ES-I3 (cell line): ENCODE measurements around the gene FRMD5.
"Not testable (repeated sequence)": the region's sequence is repeated elsewhere in the genome, so short reads cannot be mapped to it uniquely, and the experiment has no call there.

Source experiments
- H3K36me3 ChIP-seq: 2 replicates; pipeline ENCODE4 v1.6.1; 2013; ENCODE audit warnings: mild to moderate bottlenecking, low read length, control low read depth, moderate library complexity; ENCODE audit not compliant: insufficient read depth
- H3K4me1 ChIP-seq: 2 replicates; pipeline ENCODE4 v1.6.1; 2013; ENCODE audit warnings: mild to moderate bottlenecking, control low read depth, low read length; ENCODE audit not compliant: insufficient read depth
- H3K9ac ChIP-seq: 2 replicates; pipeline ENCODE4 v1.6.1; 2013; ENCODE audit warnings: low read depth, mild to moderate bottlenecking, low read length, moderate library complexity
- H3K9me3 ChIP-seq: 2 replicates; pipeline ENCODE4 v1.6.1; 2013; ENCODE audit warnings: mild to moderate bottlenecking, low read length, moderate library complexity; ENCODE audit not compliant: control insufficient read depth, insufficient read depth

FRMD5 gene

DNA sequence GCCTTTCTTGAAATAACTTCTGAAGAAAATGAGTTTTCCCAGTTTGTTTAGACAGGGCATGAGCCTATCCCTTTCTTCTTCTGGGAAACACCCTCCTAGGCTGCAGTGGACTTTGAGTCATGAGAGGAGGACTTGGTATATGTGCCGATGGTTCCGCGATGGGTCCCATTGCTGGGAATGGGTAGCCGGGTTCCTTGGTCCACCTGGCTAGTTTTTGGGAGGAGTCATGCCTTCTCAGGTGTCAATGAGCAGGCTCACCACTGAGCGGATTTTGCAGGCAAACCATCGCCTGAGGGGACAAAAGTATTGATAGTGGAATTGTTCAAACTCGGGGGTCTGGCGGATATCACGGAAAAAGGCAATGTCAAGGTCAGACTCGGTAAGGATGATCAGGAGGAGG lies 321.4 kb downstream of the FRMD5 start:
- H3K9me3 ChIP-seq = no peaks in the 10 kb centered on the region
- no peak overlapping the region for H3K9ac ChIP-seq
- H3K4me1 ChIP-seq = no peaks in the 10 kb centered on the region
- no peaks in the 10 kb centered on the region for H3K36me3 ChIP-seq

DNA sequence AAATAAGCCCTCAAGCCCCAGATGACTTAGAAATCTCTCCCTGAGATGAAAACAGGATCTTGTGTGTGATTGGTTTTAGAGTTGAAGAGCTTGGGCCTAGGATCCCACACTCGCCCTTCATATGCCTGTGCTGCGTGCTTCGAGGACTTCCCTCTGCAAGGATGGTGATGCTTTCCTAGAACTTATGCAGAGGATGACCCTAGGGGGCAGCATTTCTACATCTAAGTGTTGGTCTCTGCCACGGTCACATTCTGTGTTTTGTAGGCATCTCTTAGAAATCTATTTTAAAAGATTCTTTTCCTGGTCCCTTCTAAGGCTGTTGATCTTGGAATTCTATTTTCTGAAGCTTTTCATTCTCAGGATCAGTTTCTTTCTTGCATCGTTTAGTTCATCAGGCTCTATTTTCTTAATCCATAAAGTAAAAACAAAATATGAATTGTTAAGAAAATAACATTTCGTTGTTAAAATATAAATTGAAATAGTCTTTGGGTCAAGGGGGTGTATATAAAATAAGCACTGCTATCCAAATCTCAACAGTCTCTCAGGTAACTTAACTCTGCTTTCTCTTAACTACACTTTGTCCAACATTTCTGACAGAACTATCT lies 322.6 kb downstream of the FRMD5 start:
- Histone ChIP-seq H3K4me1 (no peaks in the 10 kb centered on the region), H3K9me3 (no peaks in the 10 kb centered on the region), H3K36me3 (no peaks in the 10 kb centered on the region), H3K9ac (no peak overlapping the region)

DNA sequence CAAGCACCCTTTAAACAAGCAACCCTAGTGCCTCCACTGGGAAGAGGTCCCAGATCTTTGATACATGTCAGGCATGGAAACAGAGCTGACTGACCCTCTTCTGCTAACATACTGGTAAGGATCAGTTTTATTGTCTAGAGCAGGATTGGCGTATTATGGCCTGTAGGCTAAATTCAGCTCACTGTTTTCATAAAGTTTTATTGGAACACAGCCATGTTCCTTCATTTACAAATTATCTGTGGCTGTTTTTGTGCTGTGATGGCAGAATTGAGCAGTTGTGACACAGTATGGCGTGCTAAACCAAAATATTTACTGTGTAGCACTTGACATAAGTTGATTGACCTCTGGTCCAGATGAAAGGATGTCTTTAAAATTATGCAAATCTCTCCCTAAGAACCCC lies 323.2 kb downstream of the FRMD5 start:
- Histone ChIP-seq H3K9me3 (no peaks in the 10 kb centered on the region), H3K36me3 (no peaks in the 10 kb centered on the region), H3K9ac (no peak overlapping the region), H3K4me1 (no peaks in the 10 kb centered on the region)

DNA sequence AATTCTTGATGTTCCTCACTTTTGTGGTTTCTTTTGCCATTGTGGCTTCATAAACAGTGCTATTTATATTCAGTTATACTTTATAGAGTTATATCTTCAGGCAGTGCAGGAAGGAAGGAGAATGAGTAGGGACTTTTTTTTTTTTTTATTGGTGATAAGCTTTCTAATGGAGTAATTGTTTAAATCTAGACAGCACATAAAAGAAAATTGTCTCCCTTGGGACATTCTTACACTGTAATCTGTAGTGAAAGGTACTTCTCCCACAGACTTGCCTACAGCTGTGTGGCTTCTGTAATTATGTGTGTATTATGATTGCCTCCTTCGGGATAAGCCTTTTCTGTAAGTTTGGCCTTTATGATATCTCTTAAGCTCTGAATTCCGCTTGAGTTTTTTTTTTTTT lies 326.7 kb downstream of the FRMD5 start:
- H3K9me3 ChIP-seq = no peaks in the 10 kb centered on the region
- H3K4me1 ChIP-seq = no peaks in the 10 kb centered on the region
- H3K9ac ChIP-seq = no peak overlapping the region
- no peaks in the 10 kb centered on the region for H3K36me3 ChIP-seq

DNA sequence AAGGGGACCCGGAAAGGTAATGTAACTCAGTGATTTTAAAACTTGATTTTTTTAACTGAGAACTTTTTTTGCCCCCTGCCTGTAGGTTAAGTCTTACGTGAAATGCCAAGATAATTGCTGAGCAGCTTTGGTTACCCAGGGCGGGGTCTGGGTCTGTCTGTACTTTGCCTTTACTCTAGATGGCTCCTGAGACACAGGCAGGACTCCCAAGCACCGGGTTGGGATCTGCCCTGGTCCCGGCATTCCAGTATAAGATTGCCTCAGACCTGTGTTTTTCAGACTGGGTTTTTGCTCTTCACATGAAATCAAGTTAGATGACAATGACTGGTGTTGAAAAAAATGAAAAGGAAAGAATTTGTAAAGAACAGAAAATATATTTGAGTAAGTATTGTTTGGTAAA lies 328.0 kb downstream of the FRMD5 start:
- H3K9ac ChIP-seq = no peak overlapping the region
- no peaks in the 10 kb centered on the region for H3K4me1 ChIP-seq
- H3K9me3 ChIP-seq = no peaks in the 10 kb centered on the region
- no peaks in the 10 kb centered on the region for H3K36me3 ChIP-seq

DNA sequence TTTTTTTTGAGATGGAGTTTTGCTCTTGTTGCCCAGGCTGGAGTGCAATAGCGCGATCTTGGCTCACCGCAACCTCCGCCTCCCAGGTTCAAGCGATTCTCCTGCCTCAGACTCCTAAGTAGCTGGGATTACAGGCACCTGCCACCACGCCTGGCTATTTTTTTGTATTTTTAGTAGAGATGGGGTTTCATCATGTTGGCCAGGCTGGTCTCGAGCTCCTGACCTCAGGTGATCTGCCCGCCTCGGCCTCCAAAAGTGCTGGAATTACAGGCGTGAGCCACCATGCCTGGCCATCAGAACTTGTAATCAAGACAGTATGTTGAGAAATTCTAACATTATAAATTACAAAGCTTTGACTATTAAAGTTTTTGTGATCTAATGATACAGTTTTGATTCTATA lies 328.4 kb downstream of the FRMD5 start:
- not testable (repeated sequence) for H3K9ac ChIP-seq, H3K36me3 ChIP-seq, H3K4me1 ChIP-seq, H3K9me3 ChIP-seq

DNA sequence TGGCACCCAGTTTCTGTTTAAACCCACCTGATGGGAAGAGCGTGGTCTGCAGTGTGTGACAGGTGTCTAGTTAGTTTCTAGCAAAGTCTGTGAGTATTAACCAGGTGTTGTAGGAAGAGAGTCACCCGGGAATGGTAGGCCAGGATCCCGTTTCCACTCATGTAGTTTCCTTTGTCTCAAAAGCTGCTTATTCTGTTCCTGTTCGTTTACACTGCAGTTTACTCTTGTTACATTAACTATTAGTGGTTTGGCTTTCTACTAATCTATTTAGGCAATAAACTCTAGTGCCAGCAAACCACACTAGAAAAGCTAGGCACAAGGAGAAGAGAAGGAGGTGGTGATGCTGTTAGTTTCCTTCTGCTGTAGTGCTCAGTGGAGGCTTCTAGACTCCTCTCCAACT lies 335.5 kb downstream of the FRMD5 start:
- Histone ChIP-seq H3K9ac (no peak overlapping the region), H3K36me3 (peaks cover 7% of the 10 kb centered on the region; the same call in 1 of the 2 replicates), H3K4me1 (no peaks in the 10 kb centered on the region), H3K9me3 (no peaks in the 10 kb centered on the region)

DNA sequence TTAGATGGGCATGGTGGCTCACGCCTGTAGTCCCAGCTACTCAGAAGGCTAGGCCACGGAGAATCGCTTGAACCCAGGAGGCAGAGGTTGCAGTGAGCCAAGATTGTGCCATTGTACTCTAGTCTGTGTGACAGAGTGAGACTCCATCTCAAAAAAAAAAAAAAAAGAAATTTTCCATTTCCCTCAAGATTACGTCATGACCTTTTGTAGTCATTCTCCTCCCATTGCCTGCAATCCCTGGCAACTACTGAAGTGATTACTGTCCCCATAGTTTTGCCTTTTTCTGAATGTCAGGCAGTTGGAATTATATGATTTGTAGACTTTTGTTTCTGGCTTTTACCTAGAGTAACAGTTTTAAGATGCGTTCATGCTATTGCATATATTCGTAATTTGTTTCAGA lies 340.3 kb downstream of the FRMD5 start:
- H3K9ac ChIP-seq = no peak overlapping the region
- no peaks in the 10 kb centered on the region for H3K4me1 ChIP-seq
- H3K9me3 ChIP-seq = no peaks in the 10 kb centered on the region
- H3K36me3 ChIP-seq = peaks cover 7% of the 10 kb centered on the region; the same call in 1 of the 2 replicates

DNA sequence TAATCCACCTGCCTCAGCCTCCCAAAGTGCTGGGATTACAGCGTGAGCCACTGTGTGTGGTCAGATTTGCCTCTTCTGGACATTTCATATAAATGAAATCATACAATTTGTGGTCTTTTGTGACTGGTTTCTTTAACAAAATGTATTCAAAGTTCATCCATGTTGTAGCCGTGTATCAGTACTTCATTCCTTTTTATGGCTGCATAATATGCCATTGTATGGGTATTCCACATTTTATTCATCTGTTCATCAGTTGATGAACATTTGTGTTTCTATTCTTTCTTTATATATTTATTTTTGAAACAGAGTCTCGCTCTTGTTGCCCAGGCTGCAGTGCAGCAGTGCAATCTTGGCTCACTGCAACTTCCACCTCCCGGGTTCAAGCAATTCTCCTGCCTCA lies 342.5 kb downstream of the FRMD5 start:
- no peaks in the 10 kb centered on the region for H3K4me1 ChIP-seq
- H3K9ac ChIP-seq = no peak overlapping the region
- H3K9me3 ChIP-seq = no peaks in the 10 kb centered on the region
- H3K36me3 ChIP-seq = no peaks in the 10 kb centered on the region

DNA sequence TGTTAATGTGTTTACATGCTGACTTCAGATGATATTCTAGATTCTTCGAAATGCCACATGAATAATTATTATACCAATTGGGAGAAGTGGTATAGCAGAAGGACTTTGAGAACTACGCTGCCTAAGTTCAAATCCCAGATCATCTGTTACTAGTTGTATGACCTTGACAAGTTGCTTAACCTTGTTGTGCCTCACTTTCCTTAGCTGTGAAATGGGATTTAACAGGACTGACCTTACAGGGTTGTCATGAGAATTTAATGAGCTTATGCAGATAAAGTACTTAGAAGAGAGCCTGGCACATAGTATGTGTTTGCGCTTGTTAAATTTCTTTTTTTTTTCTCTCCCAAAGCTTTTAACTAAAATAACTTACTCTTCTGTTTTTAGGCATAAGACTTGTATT lies 343.8 kb downstream of the FRMD5 start:
- no peaks in the 10 kb centered on the region for H3K36me3 ChIP-seq
- no peaks in the 10 kb centered on the region for H3K9me3 ChIP-seq
- H3K9ac ChIP-seq = no peak overlapping the region
- no peaks in the 10 kb centered on the region for H3K4me1 ChIP-seq

DNA sequence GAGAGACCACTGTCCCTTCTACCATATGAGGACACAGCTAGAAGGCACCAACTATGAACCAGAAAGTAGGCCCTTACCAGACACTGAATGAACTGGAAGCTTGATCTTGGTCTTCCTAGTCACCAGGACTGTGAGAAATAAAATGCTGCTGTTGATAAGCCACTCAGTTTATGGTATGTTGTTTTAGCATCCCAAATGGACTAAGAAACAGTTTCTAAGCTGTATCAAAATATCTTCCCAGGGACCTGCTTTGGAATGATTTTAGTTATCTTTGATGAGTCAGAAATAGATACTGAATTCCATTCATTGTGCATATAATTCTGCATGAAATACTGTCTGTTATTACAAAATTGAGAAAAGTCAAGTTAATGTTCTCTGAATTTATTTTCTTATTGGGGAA lies 349.6 kb downstream of the FRMD5 start:
- Histone ChIP-seq H3K9ac (no peak overlapping the region), H3K9me3 (no peaks in the 10 kb centered on the region), H3K4me1 (no peaks in the 10 kb centered on the region), H3K36me3 (no peaks in the 10 kb centered on the region)

DNA sequence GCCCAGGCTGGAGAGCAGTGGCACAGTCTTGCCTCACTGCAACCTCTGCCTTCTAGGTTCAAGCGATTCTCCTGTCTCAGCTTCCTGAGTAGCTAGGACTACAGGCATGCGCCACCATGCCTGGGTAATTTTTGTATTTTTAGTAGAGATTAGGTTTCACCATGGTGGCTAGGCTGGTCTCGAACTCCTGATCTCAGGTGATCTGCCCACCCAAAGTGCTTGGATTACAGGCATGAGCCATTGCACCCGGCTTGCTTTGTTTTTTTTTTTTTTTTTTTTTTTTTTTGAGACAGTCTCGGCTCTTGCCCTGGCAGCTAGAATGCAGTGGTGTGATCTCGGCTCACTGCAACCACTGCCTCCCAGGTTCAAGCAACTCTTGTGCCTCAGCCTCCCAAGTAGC lies 362.6 kb downstream of the FRMD5 start:
- H3K36me3 ChIP-seq, H3K9me3 ChIP-seq, H3K4me1 ChIP-seq, H3K9ac ChIP-seq: not testable (repeated sequence)

DNA sequence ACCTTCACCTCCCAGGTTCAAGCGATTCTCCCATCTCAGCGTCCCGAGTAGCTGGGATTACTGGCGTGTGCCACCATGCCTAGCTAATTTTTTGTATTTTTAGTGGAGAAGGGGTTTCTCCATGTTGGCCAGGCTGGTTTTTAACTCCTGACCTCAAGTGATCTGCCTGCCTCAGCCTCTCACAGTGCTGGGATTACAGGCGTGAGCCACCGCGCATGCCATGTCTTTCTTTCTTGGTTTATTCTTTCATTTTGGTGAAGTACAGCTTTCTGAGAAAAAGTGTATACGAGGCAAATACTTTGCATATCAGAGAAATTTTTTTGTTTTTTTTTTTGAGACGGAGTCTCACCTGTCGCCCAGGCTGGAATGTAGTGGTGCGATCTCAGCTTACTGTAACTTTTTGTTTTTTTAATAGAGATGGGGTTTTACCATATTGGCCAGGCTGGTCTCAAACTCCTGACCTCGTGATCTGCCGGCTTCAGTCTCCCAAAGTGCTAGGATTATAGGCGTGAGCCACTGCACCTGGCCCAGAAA lies 363.5 kb downstream of the FRMD5 start:
- not testable (repeated sequence) for H3K9ac ChIP-seq, H3K9me3 ChIP-seq, H3K4me1 ChIP-seq, H3K36me3 ChIP-seq

DNA sequence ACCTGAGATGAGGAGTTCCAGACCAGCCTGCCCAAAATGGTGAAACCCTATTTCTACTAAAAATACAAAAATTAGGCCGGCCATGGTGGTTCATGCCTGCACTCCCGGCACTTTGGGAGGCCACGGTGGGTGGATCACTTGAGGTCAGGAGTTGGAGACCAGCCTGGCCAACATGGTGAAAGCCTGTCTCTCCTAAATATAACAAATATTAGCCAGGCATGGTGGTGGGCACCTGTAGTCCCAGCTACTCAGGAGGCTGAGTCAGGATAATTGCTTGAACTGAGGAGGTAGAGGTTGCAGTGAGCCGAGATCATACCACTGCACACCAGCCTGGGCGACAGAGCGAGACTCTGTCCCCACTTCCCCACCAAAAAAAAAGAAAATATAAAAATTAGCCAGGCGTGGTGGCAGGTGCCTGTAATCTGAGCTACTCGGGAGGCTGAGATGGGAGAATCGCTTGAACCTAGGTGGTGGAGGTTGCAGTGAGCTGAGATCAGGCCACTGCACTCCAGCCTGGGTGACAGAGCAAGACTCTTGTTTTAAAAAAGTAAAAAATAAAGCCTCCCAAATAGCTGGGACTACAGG lies 364.3 kb downstream of the FRMD5 start:
- H3K4me1 ChIP-seq, H3K9ac ChIP-seq, H3K9me3 ChIP-seq, H3K36me3 ChIP-seq: not testable (repeated sequence)

DNA sequence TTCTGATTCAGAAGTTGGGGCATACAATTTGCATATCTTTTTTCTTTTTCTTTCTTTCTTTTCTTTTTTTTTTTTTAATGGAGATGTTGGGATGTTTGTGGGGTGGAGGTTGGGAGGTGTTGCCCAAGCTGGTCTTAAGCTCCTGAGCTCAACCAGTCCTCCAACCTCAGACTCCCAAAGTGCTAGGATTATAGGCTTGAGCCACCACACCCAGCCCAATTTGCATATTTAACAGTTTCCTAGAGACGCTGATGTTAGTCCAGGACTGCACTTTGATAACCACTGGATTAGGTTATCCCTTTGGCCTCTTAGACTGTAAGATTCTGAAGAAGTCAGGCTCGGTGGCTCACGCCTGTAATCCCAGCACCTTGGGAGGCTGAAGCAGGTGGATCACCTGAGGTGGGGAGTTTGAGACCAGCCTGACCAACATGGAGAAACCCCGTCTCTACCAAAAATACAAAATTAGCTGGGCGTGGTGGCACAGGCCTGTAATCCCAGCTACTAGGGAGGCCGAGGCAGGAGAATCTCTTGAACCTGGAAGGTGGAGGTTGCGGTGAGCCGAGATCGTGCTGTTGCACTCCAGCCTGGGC lies 365.0 kb downstream of the FRMD5 start:
- H3K36me3 ChIP-seq, H3K9me3 ChIP-seq, H3K4me1 ChIP-seq, H3K9ac ChIP-seq: not testable (repeated sequence)
